H1 (cell line): ENCODE data around the gene APOA1.

Source experiments
- CTCF ChIP-seq, 3 experiments: IDR thresholded peaks; 1 replicate in 2 of 3; 2 replicates in 1 of 3; pipeline versions ENCODE4 v1.5.1 to v1.6.1; 2011; ENCODE audit warnings: low read length in 3 of 3, mild to moderate bottlenecking in 3 of 3, inconsistent platforms in 2 of 3, low read depth in 1 of 3, moderate library complexity in 1 of 3; ENCODE audit not compliant: insufficient read depth in 1 of 3; ENCODE audit errors: control extremely low read depth in 1 of 3
- POLR2A ChIP-seq, 2 experiments: IDR thresholded peaks; 1 replicate in 1 of 2; 2 replicates in 1 of 2; pipeline ENCODE4 v1.6.1; 2011; ENCODE audit warnings: low read depth in 2 of 2, low read length in 2 of 2, mild to moderate bottlenecking in 2 of 2; ENCODE audit errors: control extremely low read depth in 1 of 2
- POLR2AphosphoS5 ChIP-seq: IDR thresholded peaks from 2 replicates; pipeline ENCODE4 v1.6.1; 2011; ENCODE audit warnings: low read depth, low read length
- SP2 ChIP-seq: IDR thresholded peaks from 2 replicates; pipeline ENCODE4 v1.6.1; 2012; ENCODE audit warnings: mild to moderate bottlenecking, low read length, inconsistent platforms
- TAF1 ChIP-seq: IDR thresholded peaks from 2 replicates; pipeline ENCODE4 v1.6.1; 2011; ENCODE audit warnings: mild to moderate bottlenecking, low read depth, low read length
- TF ChIP-seq, protein P1 (sequence below): IDR thresholded peaks from 2 replicates; pipeline ENCODE4 v1.6.1; 2012; ENCODE audit warnings: inconsistent platforms
- TF ChIP-seq, protein P2 (sequence below): IDR thresholded peaks from 2 replicates; pipeline ENCODE4 v1.6.1; 2011; ENCODE audit warnings: low read depth, mild to moderate bottlenecking, low read length; ENCODE audit not compliant: insufficient read depth

GRCh38 chr11:116791002-116791812 is 46.2 kb downstream of the APOA1 start:
- TF ChIP-seq, protein P1, sequence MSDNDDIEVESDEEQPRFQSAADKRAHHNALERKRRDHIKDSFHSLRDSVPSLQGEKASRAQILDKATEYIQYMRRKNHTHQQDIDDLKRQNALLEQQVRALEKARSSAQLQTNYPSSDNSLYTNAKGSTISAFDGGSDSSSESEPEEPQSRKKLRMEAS, result no peak
- TF ChIP-seq POLR2AphosphoS5 (peak; percentile 40; the same call in 1 of the 2 replicates), CTCF (IDR thresholded peaks at IDR 0.05; ENCODE audit: control extremely low read depth in 1 of 3, insufficient read depth in 1 of 3, low read depth in 1 of 3, low read length in 3 of 3) (peak; percentile 91 to 98 (median 95)), TAF1 (0 out of 2 replicates have a peak, but pooled peaks have one; percentile 29), SP2 (no peak), POLR2A (IDR thresholded peaks at IDR 0.05; ENCODE audit: control extremely low read depth in 1 of 2, low read depth in 2 of 2, low read length in 2 of 2) (0 out of 3 replicates have a peak, but pooled peaks of 1 of the 2 experiments have one; percentile 26)
- TF ChIP-seq, protein P2, sequence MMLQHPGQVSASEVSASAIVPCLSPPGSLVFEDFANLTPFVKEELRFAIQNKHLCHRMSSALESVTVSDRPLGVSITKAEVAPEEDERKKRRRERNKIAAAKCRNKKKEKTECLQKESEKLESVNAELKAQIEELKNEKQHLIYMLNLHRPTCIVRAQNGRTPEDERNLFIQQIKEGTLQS, result no peak
